Left ventricle myocardium superior (tissue), 1 donor: ENCODE results near the gene SH3GL3. TPM values are rescaled to one million over a fixed set of nuclear protein-coding genes. Genes with fewer than 3 reads are reported as not detected.

Source experiments
- ATAC-seq: fragments of 200-7000 bp; cut with Tn5 transposase; one replicate; pipeline ENCODE4 v1.9.1; 2020; ENCODE audit warnings: mild to moderate bottlenecking, moderate library complexity
- DNase-seq: peaks from one replicate; pipeline ENCODE4 v3.0.0-alpha.2; 2020
- intact Hi-C: fragments of 100-400 bp; cut with micrococcal nuclease; formaldehyde crosslinking; loops from one replicate; pipeline ENCODE4 v1.11.0; 2022
- total RNA-seq: library from RNA; stranded (reverse); fragmentation: NEBNext Ultra II Directional; extraction: Animal tissue kit (Norgen Biotek cat#: 25700); gene quantifications from one replicate; pipeline ENCODE4 v1.2.1, GENCODE V29; 2021
- donor health status: DM: no; HTN: yes; CAD: no; lungs with severe emphysema.

Gene SH3GL3
- total RNA-seq, 1 donor from 2014 or later: not detected

DNA sequence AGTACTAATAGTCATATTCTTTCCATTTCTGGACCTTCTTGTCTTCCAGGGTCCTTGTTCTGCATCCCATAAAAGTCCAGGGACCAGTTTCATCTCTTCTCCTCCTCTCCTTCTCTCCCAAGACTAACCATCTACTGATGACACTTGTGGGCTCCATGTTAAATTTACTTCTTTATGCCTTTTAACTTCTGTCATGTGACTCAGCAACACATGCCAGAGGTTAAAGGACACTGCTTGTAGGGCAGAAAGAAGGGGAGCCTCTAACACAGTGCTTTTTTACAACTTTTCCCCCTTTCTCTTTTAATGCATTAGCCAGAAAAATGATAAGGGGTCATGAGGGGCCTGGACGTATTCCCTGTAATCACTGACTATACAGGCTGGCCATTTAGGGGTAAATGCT, 10.0 kb downstream of the SH3GL3 start:
- no peak for DNase-seq

DNA sequence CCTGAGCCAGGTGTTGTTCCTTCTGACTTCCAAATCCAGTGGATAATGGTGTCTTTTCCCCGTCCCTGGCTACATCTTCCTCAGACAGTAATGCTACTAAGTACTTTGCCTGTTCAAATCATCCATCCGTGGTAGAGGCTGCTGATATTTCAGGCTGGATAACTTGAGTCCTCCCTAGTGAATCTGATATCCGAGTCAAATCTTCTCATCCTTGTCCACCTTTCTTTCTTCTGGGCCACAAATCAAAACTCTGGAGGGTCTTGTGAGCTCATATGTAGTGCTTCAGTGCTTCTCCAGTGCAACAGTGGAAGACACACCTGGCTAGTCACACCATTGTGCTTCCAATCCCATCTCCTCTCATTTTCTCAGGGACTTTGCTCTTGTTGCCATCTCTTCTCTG, 11.2 kb downstream of the SH3GL3 start:
- ATAC-seq (no peak), DNase-seq (no peak)
- intact Hi-C loops: no loop called here

More for the DNA sequence above, 10.0 kb downstream of the SH3GL3 start:
- intact Hi-C loops: no loop called here
- no peak for ATAC-seq

DNA sequence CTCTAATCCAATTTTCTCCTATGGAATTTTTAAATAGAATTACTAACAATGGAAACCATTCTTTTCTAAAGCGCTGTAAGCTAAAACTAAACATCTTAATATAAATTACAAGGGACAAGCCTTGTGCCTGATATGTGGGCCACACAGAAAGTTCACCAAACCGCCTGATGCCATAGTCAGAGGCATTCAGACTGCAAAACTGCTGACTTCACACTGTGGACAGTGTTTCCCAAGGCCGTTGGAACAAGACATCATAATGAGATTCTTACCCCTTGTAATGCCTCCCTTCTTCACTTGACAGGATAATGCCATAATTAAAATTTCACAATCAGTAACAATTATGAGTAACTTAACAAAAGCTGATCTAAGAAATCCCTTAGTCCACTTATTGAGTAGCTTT, 14.9 kb downstream of the SH3GL3 start:
- DNase-seq: no peak
- ATAC-seq: no peak
- intact Hi-C loops: no loop called here

DNA sequence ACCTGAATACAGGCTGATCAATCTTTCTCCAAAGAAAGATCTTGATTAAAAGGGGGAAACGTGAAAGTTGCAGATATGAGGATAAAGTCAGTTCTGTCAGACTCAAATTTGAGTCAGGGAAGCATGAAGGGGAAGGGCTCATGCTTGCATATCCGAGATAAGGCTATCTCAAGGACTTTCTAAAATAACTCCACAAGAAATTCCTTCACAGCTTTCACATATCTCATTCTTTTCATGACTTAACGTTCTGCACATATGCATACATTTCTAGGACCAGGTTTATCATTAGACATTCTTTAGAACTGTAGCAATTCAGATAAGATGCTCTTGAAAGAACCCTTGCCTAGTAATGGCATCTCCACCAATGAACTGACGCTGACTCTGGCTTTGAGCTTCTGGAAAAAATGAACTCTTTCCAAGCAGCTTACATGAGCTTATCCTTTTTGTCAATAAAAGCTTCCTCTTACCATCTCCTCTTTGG, 15.9 kb downstream of the SH3GL3 start:
- no peak for ATAC-seq
- intact Hi-C loops: no loop called here
- no peak for DNase-seq

DNA sequence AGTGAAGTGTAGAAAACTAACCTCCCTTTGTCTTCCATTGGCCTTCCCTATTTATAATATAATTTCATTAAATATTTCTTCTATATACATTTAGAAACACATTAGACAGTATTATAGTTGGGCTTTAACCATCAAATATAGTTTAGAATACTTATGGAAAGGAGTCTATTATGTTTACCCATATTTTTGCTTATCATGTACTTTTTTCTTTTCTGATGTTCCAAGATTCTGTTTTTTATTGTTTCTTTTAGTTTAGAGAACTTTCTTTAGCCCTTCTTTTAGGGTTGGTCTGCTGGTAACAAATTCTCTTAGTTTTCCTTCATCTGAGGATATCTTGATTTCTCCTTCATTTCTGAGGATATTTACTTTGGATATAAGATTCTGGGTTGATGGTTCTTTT, 23.7 kb downstream of the SH3GL3 start:
- intact Hi-C loops: no loop called here
- no peak for ATAC-seq
- no peak for DNase-seq

DNA sequence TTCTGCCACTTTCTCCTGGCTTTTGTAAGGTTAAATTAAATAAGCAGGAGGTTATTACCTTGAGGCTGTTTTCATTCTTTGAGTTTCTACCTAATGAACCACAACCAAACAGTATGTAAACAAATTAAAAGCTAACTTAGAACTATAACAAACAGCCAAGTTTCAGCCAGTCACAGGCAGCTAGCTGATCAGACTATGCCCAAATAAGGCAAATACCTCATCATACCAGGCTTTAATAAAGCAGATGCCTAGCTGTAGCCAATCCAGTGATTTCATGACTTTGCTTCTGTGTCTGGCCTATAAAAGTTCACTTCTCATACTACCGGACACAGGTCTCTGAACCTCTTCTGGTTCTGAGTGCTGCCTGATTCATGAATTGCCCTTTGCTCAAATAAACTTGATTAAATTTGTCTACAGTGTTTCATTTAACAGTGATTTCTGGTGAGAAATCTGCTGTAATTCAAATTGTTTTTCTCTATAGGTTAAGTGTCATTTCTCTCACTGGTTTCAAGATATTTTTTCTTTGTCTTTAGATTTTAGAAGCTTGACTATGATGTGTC, 24.2 kb downstream of the SH3GL3 start:
- no peak for DNase-seq
- no peak for ATAC-seq
- intact Hi-C loops: no loop called here

DNA sequence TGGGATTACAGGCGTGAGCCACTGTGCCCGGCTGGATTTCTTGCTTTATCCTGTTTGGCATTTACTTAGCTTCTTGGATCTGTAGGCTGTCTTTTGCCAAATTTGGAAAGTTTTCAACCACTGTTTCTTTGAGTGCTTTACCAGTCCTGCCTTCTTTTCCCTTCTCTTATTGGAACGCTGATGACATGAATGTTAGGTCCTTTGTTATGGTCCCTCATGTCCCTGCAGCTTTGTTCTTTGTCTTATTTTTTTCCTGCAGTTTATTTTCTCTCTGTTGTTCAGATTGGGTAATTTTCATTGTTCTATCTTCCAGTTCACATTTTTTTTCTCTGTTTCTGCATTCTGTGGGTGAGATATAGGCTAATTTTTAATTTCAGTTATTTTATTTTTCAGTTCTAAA, 25.0 kb downstream of the SH3GL3 start:
- no peak for DNase-seq
- no peak for ATAC-seq
- intact Hi-C loops: no loop called here

DNA sequence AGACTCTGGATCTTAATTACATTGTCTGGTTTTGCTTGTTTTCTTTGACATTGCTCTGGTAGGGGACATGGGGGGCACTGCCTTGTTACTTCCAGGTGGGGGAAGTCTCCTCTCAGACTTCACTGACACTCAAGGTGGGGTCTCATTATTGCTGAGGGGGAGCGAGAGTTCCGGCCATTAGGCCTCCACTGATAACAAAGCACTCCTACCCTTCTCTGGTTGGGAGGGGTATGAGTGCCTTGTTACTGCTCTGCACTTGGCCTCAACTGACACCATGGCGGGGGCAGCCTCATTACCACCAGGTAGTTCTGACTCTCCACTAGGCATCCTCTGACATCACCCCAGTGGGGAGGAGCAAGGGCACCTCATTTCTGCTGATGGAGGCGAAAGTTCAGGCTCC, 25.7 kb downstream of the SH3GL3 start:
- no peak for DNase-seq
- no peak for ATAC-seq
- intact Hi-C loops: no loop called here

DNA sequence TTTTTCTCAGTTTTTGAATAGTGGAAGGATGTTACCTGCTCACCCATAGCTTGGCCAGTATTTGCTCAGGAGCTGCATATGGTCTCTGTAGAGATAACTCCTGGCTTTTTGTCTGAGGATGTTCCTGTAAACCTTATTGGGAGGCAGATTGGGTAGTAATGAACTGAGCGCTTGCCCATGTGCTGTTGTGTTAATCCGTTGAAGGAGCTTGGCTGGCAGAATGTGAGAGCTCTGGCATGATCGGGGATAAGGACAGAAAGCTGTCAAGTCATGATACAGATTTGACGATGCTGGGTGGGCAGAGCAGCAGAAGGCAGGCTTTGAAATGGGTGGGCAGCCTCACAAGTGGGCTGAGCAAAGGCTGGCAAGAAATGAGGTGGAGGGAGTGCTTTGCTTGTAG, 27.4 kb downstream of the SH3GL3 start:
- intact Hi-C loops: no loop called here
- DNase-seq: no peak
- ATAC-seq: no peak

DNA sequence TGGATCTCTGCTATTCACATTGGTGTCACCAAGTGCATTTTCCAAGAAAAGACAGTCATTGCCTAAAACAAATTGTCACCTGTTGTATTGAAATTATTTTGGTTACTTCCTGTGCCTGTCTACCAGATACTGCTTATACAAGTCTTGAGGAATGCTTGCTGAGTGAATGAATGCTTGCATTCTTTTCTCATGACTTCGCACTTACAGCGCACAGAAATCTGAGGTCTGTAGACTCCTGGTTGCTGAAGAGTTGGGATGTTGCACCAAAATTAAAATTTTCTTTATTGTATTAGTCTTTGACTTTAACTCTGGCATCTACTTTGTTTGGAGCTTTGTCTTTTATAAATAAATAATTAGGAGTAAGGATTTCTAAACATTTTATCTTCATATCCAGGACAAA, 28.4 kb downstream of the SH3GL3 start:
- DNase-seq: no peak
- ATAC-seq: no peak
- intact Hi-C loops: no loop called here

DNA sequence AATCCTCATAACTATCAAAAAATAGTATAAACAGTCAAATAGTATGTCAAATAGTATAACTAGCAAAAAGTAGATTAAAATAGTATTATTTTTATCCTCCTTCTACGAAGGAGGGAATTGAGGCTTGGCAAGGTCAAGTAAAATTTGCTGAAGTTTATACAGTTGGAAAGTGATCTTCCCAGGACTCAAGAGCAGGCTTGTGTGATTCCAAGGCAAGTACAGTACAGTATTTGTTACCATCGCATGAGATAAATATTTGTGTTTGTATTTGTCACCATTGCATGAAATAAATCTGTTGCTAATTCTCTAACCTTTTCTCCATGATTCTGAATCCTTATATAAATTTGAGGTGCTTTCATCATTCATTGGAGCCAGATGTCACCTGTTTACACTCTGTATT, 28.9 kb downstream of the SH3GL3 start:
- intact Hi-C loops: no loop called here
- ATAC-seq (no peak), DNase-seq (no peak)

DNA sequence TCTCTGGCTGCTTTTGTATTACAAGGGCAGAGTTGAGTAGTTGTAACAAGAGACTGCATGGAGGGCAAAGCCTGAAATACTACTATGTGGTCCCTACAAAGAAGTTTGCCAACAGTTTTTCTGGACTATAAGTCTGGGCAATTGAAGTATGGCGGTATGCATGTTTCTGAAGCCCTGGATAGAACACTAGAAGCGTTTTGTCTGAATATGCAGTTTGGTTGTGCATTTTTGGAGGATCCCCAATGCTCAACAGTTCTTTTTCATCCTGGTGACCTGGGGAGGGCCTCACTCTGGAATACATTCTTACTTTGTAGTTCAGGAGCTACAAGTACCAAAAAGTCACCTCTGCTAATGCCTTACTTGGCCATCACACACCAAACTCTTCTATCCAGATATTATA, 29.6 kb downstream of the SH3GL3 start:
- DNase-seq (no peak), ATAC-seq (no peak)
- intact Hi-C loops: no loop called here

DNA sequence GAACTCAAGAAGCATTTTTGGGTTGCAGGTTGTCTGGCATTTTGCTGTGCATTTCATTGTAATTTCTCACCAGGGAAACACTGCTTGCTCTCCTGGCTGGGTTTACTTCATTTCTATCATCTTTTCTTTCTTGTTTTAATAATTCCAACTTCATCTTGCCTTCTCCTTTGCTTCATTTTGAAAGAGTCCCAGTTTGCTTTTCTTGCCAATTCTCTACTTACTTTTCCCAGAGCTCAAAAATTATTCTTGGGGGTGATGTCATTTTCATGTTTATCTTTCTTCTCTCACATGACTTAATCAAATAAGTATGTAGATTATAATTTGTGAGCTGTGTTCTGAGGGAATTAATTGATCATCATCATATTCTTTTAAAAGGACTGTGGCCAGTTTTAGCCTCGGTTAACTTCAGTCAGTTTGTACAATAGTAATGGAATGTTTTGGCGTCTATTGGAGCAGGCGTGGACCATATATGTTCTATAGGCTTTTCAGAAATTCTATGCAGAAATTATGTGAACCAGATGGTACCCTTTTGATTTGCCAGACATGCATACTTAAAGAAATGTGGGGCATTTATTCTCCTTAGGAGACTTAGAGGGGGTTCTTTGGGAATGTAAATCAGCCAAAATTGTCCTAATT, 30.1 kb downstream of the SH3GL3 start:
- no peak for ATAC-seq
- intact Hi-C loops: no loop called here
- DNase-seq: no peak

DNA sequence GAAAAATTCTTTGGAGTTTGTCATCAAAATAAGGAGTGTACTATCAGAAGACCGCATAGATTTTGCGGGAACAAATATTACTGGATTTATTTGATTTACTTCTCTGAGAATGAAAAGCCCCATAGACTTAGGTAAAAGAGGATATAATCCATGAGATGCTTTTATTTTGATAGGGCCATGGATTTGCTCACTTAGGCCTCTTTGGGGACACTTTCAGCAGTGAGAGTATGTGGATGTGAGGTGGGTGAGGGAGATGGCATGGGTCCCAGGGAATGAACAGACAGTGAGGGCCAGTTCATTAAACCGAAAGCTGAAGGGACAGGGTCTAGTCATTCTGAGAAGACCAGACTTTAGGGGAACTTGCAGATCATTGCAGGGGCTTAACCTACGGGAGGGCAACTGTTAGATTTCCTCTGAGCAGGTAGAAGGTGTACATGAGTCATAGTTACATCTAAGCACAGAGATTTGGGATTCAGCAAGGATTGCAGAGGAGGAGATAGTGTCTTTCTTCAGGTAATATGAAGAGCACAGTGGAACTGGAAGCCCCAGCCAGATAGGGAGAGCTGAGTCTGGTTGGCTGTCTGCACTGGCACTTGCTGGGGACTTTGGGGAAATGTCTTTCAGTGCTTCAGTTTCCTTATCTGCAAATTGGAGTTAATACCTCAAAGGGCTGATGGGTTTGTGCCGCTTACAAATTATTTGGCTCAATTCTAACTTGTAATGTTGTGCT, 30.8 kb downstream of the SH3GL3 start:
- intact Hi-C loops: no loop called here
- ATAC-seq: no peak
- DNase-seq: no peak

DNA sequence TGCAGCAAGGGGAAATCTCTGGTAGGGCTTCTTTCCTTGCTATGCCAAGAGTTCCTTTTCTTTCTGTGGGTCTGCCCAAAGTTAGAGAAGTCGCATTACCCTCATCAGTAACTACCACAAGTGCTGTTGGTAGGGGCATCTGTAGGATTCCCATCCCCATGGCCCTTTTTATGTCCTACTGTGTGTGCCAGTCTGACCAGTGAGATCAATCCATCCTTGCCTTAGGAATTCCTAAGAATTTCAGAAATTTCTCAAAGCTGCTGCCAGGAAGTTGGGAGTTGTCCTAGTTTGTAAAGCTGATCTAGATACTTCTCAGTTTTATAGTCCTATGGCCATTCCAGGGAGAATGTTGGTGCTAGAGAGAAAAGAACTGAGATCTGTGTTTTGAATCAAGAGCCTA, 36.5 kb downstream of the SH3GL3 start:
- ATAC-seq (no peak), DNase-seq (no peak)
- intact Hi-C loops: no loop called here

DNA sequence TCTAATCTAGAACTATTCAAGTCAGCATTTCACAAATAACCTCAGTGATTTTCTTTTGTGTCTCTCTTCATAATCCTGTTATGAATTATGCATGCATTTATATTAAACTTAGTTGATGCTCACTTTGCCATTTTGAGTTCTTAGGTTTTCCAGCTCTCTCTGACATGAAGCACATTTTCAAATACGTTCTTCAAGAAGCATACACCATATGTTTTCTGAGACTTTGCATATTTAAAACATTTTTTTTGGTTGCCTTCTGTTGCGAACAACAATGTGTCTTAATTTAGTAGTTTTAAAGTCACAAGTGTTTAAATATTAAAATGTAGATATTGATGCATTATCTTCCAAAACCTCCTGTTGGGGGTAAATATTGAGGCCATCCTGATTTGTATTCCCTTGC, 37.5 kb downstream of the SH3GL3 start:
- DNase-seq: no peak
- ATAC-seq: no peak
- intact Hi-C loops: no loop called here

DNA sequence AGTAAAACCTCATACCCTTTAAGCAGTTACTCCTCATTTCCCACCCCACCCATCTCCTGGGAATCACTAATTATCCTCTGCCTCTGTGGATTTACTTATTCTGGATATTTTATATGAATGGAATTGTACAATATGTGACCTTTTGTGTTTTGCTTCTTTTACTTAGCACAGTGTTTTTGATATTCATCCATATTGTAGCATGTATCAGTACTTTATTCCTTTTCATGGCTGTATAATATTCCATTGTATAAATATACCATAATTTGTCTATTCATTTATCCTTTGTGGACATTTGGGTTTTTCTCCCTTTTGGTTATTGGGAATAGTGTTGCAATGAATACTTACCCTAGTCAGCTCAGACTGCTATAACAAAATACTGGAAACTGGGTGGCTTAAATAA, 39.2 kb downstream of the SH3GL3 start:
- DNase-seq (no peak), ATAC-seq (no peak)
- intact Hi-C loops: no loop called here

DNA sequence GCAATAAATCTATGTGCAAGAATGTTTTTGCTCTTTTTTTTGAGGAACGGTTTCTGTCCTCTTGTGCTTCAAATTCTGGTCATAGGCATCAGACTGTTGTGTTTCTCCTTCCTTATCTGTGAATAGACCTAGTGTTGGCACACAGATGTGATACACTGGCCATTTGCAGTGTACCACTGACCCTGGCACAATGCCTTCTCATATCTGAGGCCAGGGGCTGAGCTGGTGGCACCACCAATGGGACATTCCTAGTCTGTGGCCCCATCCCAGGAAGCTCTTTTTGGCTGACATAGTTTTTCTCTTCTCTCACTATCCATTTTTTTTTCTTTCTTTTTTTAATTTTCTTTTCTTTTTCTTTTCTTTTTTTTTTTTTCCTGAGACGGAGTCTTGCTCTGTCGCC, 40.4 kb downstream of the SH3GL3 start:
- DNase-seq: no peak
- intact Hi-C loops: no loop called here
- ATAC-seq: no peak

DNA sequence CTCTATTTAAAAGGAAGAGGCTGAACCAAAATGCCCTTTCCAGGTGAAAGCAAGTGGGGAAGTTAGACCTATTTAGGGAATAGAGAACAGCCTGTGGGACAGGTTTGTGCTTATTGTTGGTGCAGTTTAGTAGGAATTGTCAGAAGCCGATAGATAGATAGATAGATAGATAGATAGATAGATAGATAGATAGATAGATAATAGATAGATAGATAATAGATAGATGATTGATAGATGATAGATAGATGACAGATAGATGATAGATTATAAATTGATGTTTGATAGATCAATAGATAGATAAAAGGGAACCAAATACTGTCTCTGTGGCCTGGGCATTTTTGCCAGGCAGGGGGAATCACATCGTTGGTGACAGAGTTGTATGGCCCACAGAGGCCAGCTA, 42.5 kb downstream of the SH3GL3 start:
- DNase-seq: no peak
- ATAC-seq: no peak
- intact Hi-C loops: no loop called here

DNA sequence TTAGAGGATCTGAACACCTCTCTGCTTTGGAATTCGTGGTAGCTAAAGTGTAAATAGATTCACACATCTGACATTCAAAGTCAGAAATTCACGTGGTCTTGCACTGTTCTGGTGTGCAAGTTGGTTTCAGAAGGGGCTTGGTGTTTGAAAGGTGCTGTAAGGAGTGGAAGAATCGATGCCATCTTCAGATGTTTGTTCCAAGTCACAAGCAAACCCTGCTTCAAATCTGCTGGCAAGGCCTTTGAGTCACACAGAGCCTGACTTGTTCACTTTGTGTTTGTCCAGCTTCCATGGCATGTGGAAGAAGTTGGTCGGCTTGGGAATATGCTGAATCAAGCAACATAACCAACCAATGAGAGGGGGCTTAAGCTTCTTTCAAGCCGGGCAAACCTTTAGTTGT, 44.3 kb downstream of the SH3GL3 start:
- DNase-seq: no peak
- ATAC-seq: no peak
- intact Hi-C loops: no loop called here

DNA sequence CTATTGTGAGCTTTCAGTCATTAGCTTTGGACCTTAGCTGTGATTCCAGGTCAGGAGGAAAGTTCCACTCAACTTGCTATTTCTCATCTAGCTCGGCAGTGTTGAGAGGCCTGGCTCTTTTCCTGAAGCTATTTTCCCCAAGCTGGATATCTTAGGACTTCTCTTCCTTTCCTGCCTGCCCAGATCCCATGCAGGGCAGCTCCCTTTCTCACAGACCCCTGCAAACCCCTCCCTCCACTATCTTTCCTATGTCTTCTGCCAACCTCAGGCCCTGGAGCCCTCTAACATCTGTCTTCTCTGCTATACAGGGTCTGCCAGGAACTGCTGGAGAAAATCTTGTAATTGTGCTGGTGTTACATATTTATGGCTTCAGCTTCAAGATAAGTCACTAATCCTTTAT, 49.6 kb downstream of the SH3GL3 start:
- ATAC-seq: no peak
- intact Hi-C loops: no loop called here

More for the DNA sequence above, 49.6 kb downstream of the SH3GL3 start:
- no peak for DNase-seq
